Liver (tissue), 9 donors: Measurements from ENCODE around the gene SPTB. TPM values are rescaled to one million over a fixed set of nuclear protein-coding genes. Genes with fewer than 3 reads are reported as not detected.

Experiments used
- DNase-seq: peaks from one replicate; pipeline ENCODE4 v3.0.0-alpha.2; 2017; ENCODE audit warnings: low spot score
- H3K27ac ChIP-seq, 2 donors: one replicate each; pipeline ENCODE4 v1.7.0; 2013; ENCODE audit warnings: inconsistent platforms in 2 of 2, low read length in 2 of 2, control low read depth in 1 of 2, low read depth in 1 of 2, mild to moderate bottlenecking in 1 of 2
- H3K27me3 ChIP-seq, 4 donors: one replicate each; pipeline versions ENCODE4 v1.6.1 to v1.7.0; 2013; ENCODE audit warnings: low read length in 3 of 4, inconsistent platforms in 1 of 4, mild to moderate bottlenecking in 1 of 4, moderate library complexity in 1 of 4; ENCODE audit not compliant: control insufficient read depth in 4 of 4, insufficient read depth in 4 of 4
- H3K36me3 ChIP-seq, 4 donors: one replicate each; pipeline versions ENCODE4 v1.6.1 to v1.7.0; 2013; ENCODE audit warnings: low read length in 3 of 4, mild to moderate bottlenecking in 3 of 4, low read depth in 1 of 4, moderate library complexity in 1 of 4; ENCODE audit not compliant: control insufficient read depth in 4 of 4, insufficient read depth in 3 of 4
- H3K4me1 ChIP-seq, 4 donors: one replicate each; pipeline versions ENCODE4 v1.6.1 to v1.7.0; 2013; ENCODE audit warnings: low read length in 3 of 4, mild to moderate bottlenecking in 3 of 4, moderate library complexity in 1 of 4; ENCODE audit not compliant: control insufficient read depth in 4 of 4, insufficient read depth in 4 of 4
- H3K4me3 ChIP-seq, 3 donors: one replicate each; pipeline versions ENCODE4 v1.6.1 to v1.7.0; 2013; ENCODE audit warnings: low read length in 3 of 3, control low read depth in 1 of 3, low read depth in 1 of 3, mild to moderate bottlenecking in 1 of 3
- H3K9ac ChIP-seq, 2 donors: one replicate each; pipeline ENCODE4 v1.7.0; 2013; ENCODE audit warnings: low read length in 2 of 2, mild to moderate bottlenecking in 2 of 2, moderate library complexity in 2 of 2, control low read depth in 1 of 2, low read depth in 1 of 2
- H3K9me3 ChIP-seq, 4 donors: one replicate each; pipeline versions ENCODE4 v1.6.1 to v1.7.0; 2013; ENCODE audit warnings: low read length in 3 of 4; ENCODE audit not compliant: control insufficient read depth in 4 of 4
- ATF3 ChIP-seq: IDR thresholded peaks from 2 replicates; pipeline ENCODE4 v1.6.1; 2016; ENCODE audit warnings: antibody characterized with exemption
- CTCF ChIP-seq: fragments of 150-350 bp; IDR thresholded peaks from 2 replicates; pipeline ENCODE4 v1.5.1; 2017; ENCODE audit warnings: improper control_type of control experiment, low read depth, low read length; ENCODE audit not compliant: missing input control
- EGR1 ChIP-seq, 2 donors: IDR thresholded peaks; 2 replicates each; pipeline ENCODE4 v1.6.1; 2016 to 2018; ENCODE audit warnings: antibody characterized with exemption in 2 of 2, low read depth in 2 of 2
- FOXA1 ChIP-seq: IDR thresholded peaks from 2 replicates; pipeline ENCODE4 v1.6.1; 2016; ENCODE audit warnings: antibody characterized with exemption
- FOXA2 ChIP-seq: IDR thresholded peaks from 2 replicates; pipeline ENCODE4 v1.6.1; 2016; ENCODE audit warnings: antibody characterized with exemption
- GABPA ChIP-seq, 2 donors: IDR thresholded peaks in 1 of 2; conservative IDR thresholded peaks in 1 of 2; 2 replicates each; pipeline ENCODE4 v1.6.1; 2016; ENCODE audit warnings: antibody characterized with exemption in 2 of 2, mild to moderate bottlenecking in 1 of 2, moderate library complexity in 1 of 2
- HNF4A ChIP-seq, 2 donors: conservative IDR thresholded peaks; 2 replicates each; pipeline ENCODE4 v1.6.1; 2016; ENCODE audit warnings: antibody characterized with exemption in 2 of 2, mild to moderate bottlenecking in 2 of 2
- JUND ChIP-seq, 2 donors: IDR thresholded peaks; 2 replicates each; pipeline ENCODE4 v1.6.1; 2016; ENCODE audit warnings: antibody characterized with exemption in 2 of 2
- NR2F2 ChIP-seq: IDR thresholded peaks from 2 replicates; pipeline ENCODE4 v1.6.1; 2016; ENCODE audit warnings: antibody characterized with exemption
- RAD21 ChIP-seq, 2 donors: IDR thresholded peaks; 2 replicates each; pipeline ENCODE4 v1.6.1; 2016; ENCODE audit warnings: antibody characterized with exemption in 2 of 2, mild to moderate bottlenecking in 2 of 2
- RXRA ChIP-seq, 2 donors: IDR thresholded peaks; 2 replicates each; pipeline ENCODE4 v1.6.1; 2017 to 2018; ENCODE audit warnings: antibody characterized with exemption in 2 of 2, mild to moderate bottlenecking in 1 of 2
- SP1 ChIP-seq: IDR thresholded peaks from 2 replicates; pipeline ENCODE4 v1.6.1; 2018; ENCODE audit warnings: antibody characterized with exemption, mild to moderate bottlenecking
- TAF1 ChIP-seq: conservative IDR thresholded peaks from 2 replicates; pipeline ENCODE4 v1.6.1; 2016; ENCODE audit warnings: antibody characterized with exemption, mild to moderate bottlenecking
- YY1 ChIP-seq: IDR thresholded peaks from 2 replicates; pipeline ENCODE4 v1.6.1; 2016; ENCODE audit warnings: antibody characterized with exemption, mild to moderate bottlenecking
- WGBS: extraction: QIAGEN DNeasy Blood & Tissue Kit; methylation state at CpG from one replicate; pipeline ENCODE4 v1.1.7; 2013; 5-methylcytosine and 5-hydroxymethylcytosine counted together
- polyA plus RNA-seq, 2 donors: library from polyadenylated mRNA; stranded (reverse) in 1 of 2; unstranded in 1 of 2; fragments of 200-250 nt in 1 of 2; fragments of >200 nt in 1 of 2; fragmentation: Nextera tagmentation in 1 of 2; extraction: Ambion mirVana in 1 of 2; gene quantifications; one replicate each; pipeline versions ENCODE4 v1.2.1 to v1.2.3, GENCODE V29; 2013 to 2015
- total RNA-seq, 2 donors: library from RNA; depleted of rRNA; stranded (reverse); fragments of >200 nt; gene quantifications; one replicate each; pipeline ENCODE4 v1.2.3, GENCODE V29; 2014
- TF ChIP-seq, protein P1 (sequence below): IDR thresholded peaks from 2 replicates; pipeline ENCODE4 v1.6.1; 2016; ENCODE audit warnings: antibody characterized with exemption
- donor health status: healthy.
- donor health status: healthy.
- donor health status: healthy.
- donor health status: healthy.
- donor health status: healthy.

Gene SPTB
- total and polyA plus RNA-seq, 4 donors: 0.12 to 332 (median 0.26) TPM

- DNase-seq: no peak
- Histone ChIP-seq H3K36me3 (no peaks in the 10 kb centered on the region), H3K9ac (no peak overlapping the region), H3K4me3 (no peak overlapping the region), H3K27ac (no peak overlapping the region), H3K27me3 (no peaks in the 10 kb centered on the region), H3K4me1 (peaks cover 2 to 18% (median 10%) of the 10 kb centered on the region in 4 donors), H3K9me3 (no peaks in the 10 kb centered on the region)
- TF ChIP-seq, protein P1, sequence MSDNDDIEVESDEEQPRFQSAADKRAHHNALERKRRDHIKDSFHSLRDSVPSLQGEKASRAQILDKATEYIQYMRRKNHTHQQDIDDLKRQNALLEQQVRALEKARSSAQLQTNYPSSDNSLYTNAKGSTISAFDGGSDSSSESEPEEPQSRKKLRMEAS: no peak
- peak; percentile 29 to 53 for TF ChIP-seq RAD21 (IDR thresholded peaks at IDR 0.05)
- TF ChIP-seq CTCF: peak; percentile 39
- 27% methylated on average over 3 of the region's 3 CpGs for WGBS
Measured at GRCh38 chr14:64910847-64911495, 31.3 kb upstream of the SPTB start.

GRCh38 chr14:64906022-64906421 is 26.3 kb upstream of the SPTB start:
- no peak overlapping the region for H3K4me3 ChIP-seq
- no peak for DNase-seq
- H3K9ac ChIP-seq: no peak overlapping the region
- H3K9me3 ChIP-seq: no peaks in the 10 kb centered on the region
- TF ChIP-seq SP1 (no peak), TAF1 (no peak), RXRA (IDR thresholded peaks at IDR 0.05) (no peak), ATF3 (no peak), GABPA (IDR thresholded peaks at IDR 0.05 in 1 of 2, conservative IDR thresholded peaks at IDR 0.05 in 1 of 2) (no peak), NR2F2 (no peak), YY1 (no peak), FOXA2 (no peak), JUND (IDR thresholded peaks at IDR 0.05) (no peak), FOXA1 (no peak)
- TF ChIP-seq, protein P1: no peak
- H3K36me3 ChIP-seq: no peaks in the 10 kb centered on the region
- 81% methylated on average over 6 of the region's 6 CpGs for WGBS
- no peaks in the 10 kb centered on the region for H3K27me3 ChIP-seq
- H3K4me1 ChIP-seq: no peaks in the 10 kb centered on the region
- H3K27ac ChIP-seq: no peak overlapping the region

DNA sequence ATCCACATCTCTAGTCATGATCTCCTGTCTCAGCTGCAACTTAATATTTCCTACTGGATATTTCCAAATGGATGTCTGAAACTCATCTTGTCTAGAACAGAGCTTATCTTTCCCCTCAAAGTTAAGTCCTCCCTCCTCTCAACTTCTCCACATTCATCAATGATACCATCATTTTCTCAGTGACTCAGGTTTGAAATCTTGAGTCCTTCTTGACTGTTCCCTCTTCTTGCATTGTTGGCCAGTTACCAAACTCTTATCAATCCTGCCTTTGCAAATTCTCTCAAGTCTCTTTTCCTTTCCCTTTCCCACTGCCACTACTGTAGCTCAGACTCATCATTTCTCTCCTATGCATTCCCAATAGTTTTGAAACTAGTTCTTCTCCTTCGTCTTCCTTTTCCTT is 20.3 kb upstream of the SPTB start:
- H3K4me3 ChIP-seq: no peak overlapping the region
- H3K9ac ChIP-seq: no peak overlapping the region
- H3K27me3 ChIP-seq: no peaks in the 10 kb centered on the region
- no peak for DNase-seq
- H3K27ac ChIP-seq: no peak overlapping the region
- H3K36me3 ChIP-seq: no peaks in the 10 kb centered on the region
- no peaks in the 10 kb centered on the region for H3K4me1 ChIP-seq
- 59% methylated on average over 1 of the region's 1 CpG for WGBS
- H3K9me3 ChIP-seq: no peaks in the 10 kb centered on the region
- TF ChIP-seq, protein P1: no peak
- TF ChIP-seq JUND (IDR thresholded peaks at IDR 0.05): no peak
- TF ChIP-seq EGR1 (IDR thresholded peaks at IDR 0.05; ENCODE audit: low read depth in 2 of 2): no peak
- no peak for TF ChIP-seq HNF4A (conservative IDR thresholded peaks at IDR 0.05)
- no peak for TF ChIP-seq CTCF
- no peak for TF ChIP-seq ATF3
